DMS 273 treated with DMSO at 0.1 percent for 48 hours (cell line): Measurements from ENCODE around the gene RFNG.
A peak's percentile ranks its signal among the peaks of the same experiment; 100 is the strongest.
"Not testable (repeated sequence)": the region's sequence is repeated elsewhere in the genome, so short reads cannot be mapped to it uniquely, and the experiment has no call there.

ENCODE experiments used
- DNase-seq: peaks from one replicate; lab custom pipeline; 2025; lab: John Stamatoyannopoulos, UW

The RFNG gene

GRCh38 chr17:82042649-82043048 lies 9.0 kb downstream of the RFNG start:
- no peak for DNase-seq

GRCh38 chr17:82041144-82041814 lies 10.3 kb downstream of the RFNG start:
- no peak for DNase-seq

- no peak for DNase-seq
Measured at GRCh38 chr17:82039695-82040299, 11.8 kb downstream of the RFNG start.

- DNase-seq = not testable (repeated sequence)
Measured at GRCh38 chr17:82038796-82039409, 12.7 kb downstream of the RFNG start.

- DNase-seq = no peak
Measured at GRCh38 chr17:82037889-82038195, 13.8 kb downstream of the RFNG start.

- DNase-seq = peak; percentile 90
Measured at GRCh38 chr17:82037092-82037888, 14.3 kb downstream of the RFNG start, which contains the start of gene DCXR. Gene DCXR, minus strand, starts transcription at chr17:82037697. Its CDS starts 15 bp downstream, at chr17:82037682.

- no peak for DNase-seq
Measured at GRCh38 chr17:82036634-82037091, 14.9 kb downstream of the RFNG start.

- DNase-seq = no peak
Measured at GRCh38 chr17:82035956-82036633, 15.5 kb downstream of the RFNG start.

GRCh38 chr17:82035488-82035887 lies 16.1 kb downstream of the RFNG start:
- DNase-seq = no peak

- DNase-seq = no peak
Measured at GRCh38 chr17:82034371-82035011, 17.1 kb downstream of the RFNG start.

GRCh38 chr17:82033359-82034085 lies 18.1 kb downstream of the RFNG start:
- DNase-seq = no peak

- no peak for DNase-seq
Measured at GRCh38 chr17:82031885-82032627, 19.6 kb downstream of the RFNG start.

- DNase-seq = no peak
Measured at GRCh38 chr17:82031303-82031884, 20.2 kb downstream of the RFNG start, which contains the start of gene RAC3. Gene RAC3, plus strand, starts transcription at chr17:82031678. Its CDS starts 84 bp downstream, at chr17:82031762.

- peak; percentile 36 for DNase-seq
Measured at GRCh38 chr17:82030470-82031302, 20.9 kb downstream of the RFNG start.

- no peak for DNase-seq
Measured at GRCh38 chr17:82029990-82030469, 21.6 kb downstream of the RFNG start.

GRCh38 chr17:82029391-82029790 lies 22.2 kb downstream of the RFNG start:
- DNase-seq = no peak

- DNase-seq = no peak
Measured at GRCh38 chr17:82028966-82029365, 22.6 kb downstream of the RFNG start.

GRCh38 chr17:82028246-82028645 lies 23.4 kb downstream of the RFNG start:
- DNase-seq = no peak
